ACC112 (cell line): ENCODE measurements around the gene UNC45B.
"Not testable (repeated sequence)": the region's sequence is repeated elsewhere in the genome, so short reads cannot be mapped to it uniquely, and the experiment has no call there.

ENCODE experiments used
- H2AFZ ChIP-seq: fragments of 200-600 bp; sonication (generic); one replicate; pipeline ENCODE4 v1.6.0; 2017; ENCODE audit warnings: antibody characterized with exemption, low read length; ENCODE audit not compliant: unreplicated experiment
- H3K27ac ChIP-seq: fragments of 200-600 bp; sonication (generic); 2 replicates; pipeline ENCODE4 v1.5.1; 2014; ENCODE audit warnings: low read depth, mild to moderate bottlenecking, antibody characterized with exemption, low read length, moderate library complexity
- H3K27me3 ChIP-seq: fragments of 200-600 bp; sonication (generic); 2 replicates; pipeline ENCODE4 v1.6.1; 2014; ENCODE audit warnings: mild to moderate bottlenecking, antibody characterized with exemption, low read length, moderate library complexity, mixed read lengths; ENCODE audit not compliant: insufficient read depth
- H3K36me3 ChIP-seq: fragments of 200-600 bp; sonication (generic); 2 replicates; pipeline ENCODE4 v1.6.1; 2016; ENCODE audit warnings: mild to moderate bottlenecking, antibody characterized with exemption, low read length, moderate library complexity, mixed read lengths; ENCODE audit not compliant: insufficient read depth
- H3K4me1 ChIP-seq: fragments of 200-600 bp; sonication (generic); one replicate; pipeline ENCODE4 v1.6.1; 2016; ENCODE audit warnings: low read length, mixed read lengths; ENCODE audit not compliant: insufficient read depth, unreplicated experiment, control insufficient read depth
- H3K4me3 ChIP-seq: fragments of 200-600 bp; sonication (generic); 2 replicates; pipeline ENCODE4 v1.5.1; 2014; ENCODE audit warnings: mild to moderate bottlenecking, low read depth, low read length
- H3K79me2 ChIP-seq: fragments of 200-600 bp; sonication (generic); one replicate; pipeline ENCODE4 v1.6.0; 2016; ENCODE audit warnings: low read length; ENCODE audit not compliant: control insufficient read depth, unreplicated experiment, insufficient read depth

The UNC45B gene

DNA sequence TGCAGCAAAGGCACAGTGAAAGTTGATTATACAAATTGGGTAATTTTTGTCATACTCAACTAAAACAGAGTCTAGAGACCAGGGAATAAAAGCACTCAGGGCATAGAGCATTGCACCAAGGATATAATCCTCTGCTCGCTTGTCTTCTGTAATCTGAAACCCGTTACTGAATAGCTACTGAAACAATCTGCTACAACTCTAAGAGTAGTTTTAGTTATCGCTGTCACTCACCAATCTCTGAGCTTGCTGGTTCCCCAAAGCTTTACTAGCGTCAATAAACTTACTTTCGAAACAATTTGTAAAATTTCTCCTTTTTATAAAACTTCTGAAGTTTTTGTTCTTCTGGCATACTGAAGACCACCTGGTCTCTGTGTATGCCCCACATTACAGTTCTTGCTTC, 69.5 kb downstream of the UNC45B start:
- Histone ChIP-seq H3K4me3 (no peak overlapping the region), H3K4me1 (no peaks in the 10 kb centered on the region), H3K79me2 (no peaks in the 10 kb centered on the region), H2AFZ (no peak overlapping the region), H3K36me3 (no peaks in the 10 kb centered on the region), H3K27ac (no peak overlapping the region), H3K27me3 (peaks cover 33% of the 10 kb centered on the region)

DNA sequence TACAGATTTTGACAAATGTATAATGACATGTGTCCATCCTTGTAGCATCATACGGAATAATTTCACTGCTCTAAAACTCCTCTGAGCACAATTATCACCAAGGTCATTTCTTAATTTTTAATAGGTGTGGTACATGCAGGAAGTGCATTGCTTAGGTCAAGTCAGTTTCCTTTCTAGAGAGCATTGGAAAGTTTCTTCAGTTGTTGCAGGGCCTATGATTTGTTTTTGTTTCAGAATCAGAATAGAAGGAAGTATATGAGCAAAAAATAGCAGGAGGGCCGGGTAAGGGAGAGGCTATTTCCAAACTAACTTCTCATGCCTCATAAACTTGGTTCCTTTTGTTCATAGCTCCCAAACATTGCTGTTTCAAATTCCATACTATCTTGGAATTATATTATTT, 71.3 kb downstream of the UNC45B start:
- no peak overlapping the region for H3K27ac ChIP-seq
- no peaks in the 10 kb centered on the region for H3K4me1 ChIP-seq
- H3K4me3 ChIP-seq, result no peak overlapping the region
- H3K36me3 ChIP-seq, result no peaks in the 10 kb centered on the region
- H3K27me3 ChIP-seq, result peaks cover 22% of the 10 kb centered on the region
- H3K79me2 ChIP-seq, result no peaks in the 10 kb centered on the region
- no peak overlapping the region for H2AFZ ChIP-seq

GRCh38 chr17:35222452-35222851, 74.8 kb downstream of the UNC45B start:
- Histone ChIP-seq H3K4me3 (no peak overlapping the region), H3K36me3 (no peaks in the 10 kb centered on the region), H2AFZ (no peak overlapping the region), H3K79me2 (no peaks in the 10 kb centered on the region), H3K27me3 (peaks cover 4% of the 10 kb centered on the region; the same call in 1 of the 2 replicates), H3K27ac (no peak overlapping the region), H3K4me1 (no peaks in the 10 kb centered on the region)

DNA sequence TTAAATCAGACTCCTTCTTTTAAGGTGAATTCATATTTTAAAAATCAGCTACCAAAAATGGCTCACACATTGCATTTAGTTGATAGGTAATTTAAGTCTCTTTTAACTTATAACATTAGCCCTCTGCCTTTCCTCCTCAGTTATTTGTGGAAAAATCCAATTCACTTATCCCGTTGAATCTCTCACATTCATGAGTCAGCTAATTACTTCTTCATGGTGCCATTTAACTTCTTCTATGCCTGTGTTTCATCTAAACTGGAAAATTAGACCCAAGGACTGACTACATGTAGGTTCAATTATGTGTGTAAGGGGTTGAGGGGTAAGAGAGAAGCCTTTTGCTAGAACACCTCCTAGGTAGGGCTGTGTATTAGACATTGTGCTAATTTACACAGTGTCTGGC, 76.8 kb downstream of the UNC45B start:
- H2AFZ ChIP-seq, result no peak overlapping the region
- H3K36me3 ChIP-seq, result no peaks in the 10 kb centered on the region
- H3K27me3 ChIP-seq, result peaks cover 5% of the 10 kb centered on the region; the same call in 1 of the 2 replicates
- H3K79me2 ChIP-seq, result no peaks in the 10 kb centered on the region
- H3K27ac ChIP-seq, result no peak overlapping the region
- no peak overlapping the region for H3K4me3 ChIP-seq
- no peaks in the 10 kb centered on the region for H3K4me1 ChIP-seq

GRCh38 chr17:35227546-35227945, 79.9 kb downstream of the UNC45B start:
- Histone ChIP-seq H3K36me3 (no peaks in the 10 kb centered on the region), H3K27ac (no peak overlapping the region), H3K79me2 (no peaks in the 10 kb centered on the region), H3K27me3 (peaks cover 12% of the 10 kb centered on the region), H3K4me3 (no peak overlapping the region), H3K4me1 (no peaks in the 10 kb centered on the region), H2AFZ (no peak overlapping the region)

GRCh38 chr17:35229638-35230037, 82.0 kb downstream of the UNC45B start:
- peaks cover 12% of the 10 kb centered on the region for H3K27me3 ChIP-seq
- H3K4me3 ChIP-seq, result no peak overlapping the region
- no peaks in the 10 kb centered on the region for H3K79me2 ChIP-seq
- no peaks in the 10 kb centered on the region for H3K4me1 ChIP-seq
- H3K27ac ChIP-seq, result no peak overlapping the region
- H2AFZ ChIP-seq, result no peak overlapping the region
- no peaks in the 10 kb centered on the region for H3K36me3 ChIP-seq

- H3K27me3 ChIP-seq, H3K79me2 ChIP-seq, H3K36me3 ChIP-seq: not testable (repeated sequence)
These were observed 86.7 kb downstream of the UNC45B start for GRCh38 chr17:35234315-35234714.

DNA sequence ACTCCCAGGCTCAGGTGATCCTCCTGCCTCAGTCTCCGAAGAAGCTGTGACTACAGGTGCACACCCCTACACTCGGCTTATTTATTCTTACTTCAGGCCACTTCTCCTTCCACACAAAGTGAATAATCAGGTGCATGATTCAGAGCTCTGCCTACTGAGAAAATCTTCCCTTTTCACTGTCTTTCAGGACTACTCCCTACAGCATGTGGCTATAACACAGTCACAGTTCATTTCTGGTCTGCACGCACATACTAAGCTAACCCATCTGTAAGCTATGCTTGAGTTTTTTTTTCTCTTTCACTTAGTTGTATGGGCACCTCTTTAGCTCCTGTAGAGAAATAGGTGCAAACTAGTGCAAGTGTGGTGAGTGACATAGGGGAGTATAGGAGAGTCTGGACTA, 87.7 kb downstream of the UNC45B start:
- Histone ChIP-seq H3K27ac (no peak overlapping the region), H3K79me2 (no peaks in the 10 kb centered on the region), H3K4me1 (peaks cover 16% of the 10 kb centered on the region), H3K36me3 (no peaks in the 10 kb centered on the region), H3K4me3 (no peak overlapping the region), H2AFZ (no peak overlapping the region), H3K27me3 (peaks cover 2% of the 10 kb centered on the region)

More at GRCh38 chr17:35234315-35234714, 86.7 kb downstream of the UNC45B start:
- not testable (repeated sequence) for H3K4me3 ChIP-seq, H3K4me1 ChIP-seq, H3K27ac ChIP-seq, H2AFZ ChIP-seq

DNA sequence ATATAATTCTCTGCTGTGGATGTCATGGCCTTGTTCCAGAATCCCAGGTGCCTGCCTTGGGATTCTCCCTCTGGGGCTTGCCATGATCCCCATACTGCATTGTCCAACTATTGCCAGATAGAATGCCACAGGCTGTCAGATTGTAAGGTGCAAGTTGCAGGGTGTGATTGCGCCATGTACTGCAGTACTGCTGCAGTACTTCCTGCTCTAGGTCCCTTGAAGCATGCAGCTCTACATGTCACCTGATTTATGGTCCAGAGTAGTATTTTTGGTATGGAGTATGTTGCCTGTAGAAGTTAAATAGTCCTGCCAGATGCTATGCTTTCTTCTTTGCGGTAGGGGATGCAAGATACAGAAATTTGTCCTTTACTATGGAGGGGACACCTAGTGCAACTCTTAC, 88.3 kb downstream of the UNC45B start:
- H2AFZ ChIP-seq, result no peak overlapping the region
- no peaks in the 10 kb centered on the region; the same call in 1 of the 2 replicates for H3K27me3 ChIP-seq
- no peak overlapping the region for H3K4me3 ChIP-seq
- H3K36me3 ChIP-seq, result no peaks in the 10 kb centered on the region
- H3K27ac ChIP-seq, result no peak overlapping the region
- no peaks in the 10 kb centered on the region for H3K79me2 ChIP-seq
- peaks cover 16% of the 10 kb centered on the region for H3K4me1 ChIP-seq

- H3K4me3 ChIP-seq, result no peak overlapping the region
- no peaks in the 10 kb centered on the region for H3K36me3 ChIP-seq
- H3K79me2 ChIP-seq, result peaks cover 3% of the 10 kb centered on the region
These were observed 89.2 kb downstream of the UNC45B start for GRCh38 chr17:35236821-35237220.

GRCh38 chr17:35238821-35239220, 91.2 kb downstream of the UNC45B start:
- H3K27ac ChIP-seq, result peak overlapping the region; percentile 44; the same call in 1 of the 2 replicates
- no peaks in the 10 kb centered on the region for H3K36me3 ChIP-seq
- no peak overlapping the region for H2AFZ ChIP-seq
- peak overlapping the region; percentile 0; the same call in 1 of the 2 replicates for H3K4me3 ChIP-seq
- H3K79me2 ChIP-seq, result peaks cover 18% of the 10 kb centered on the region
- H3K4me1 ChIP-seq, result peaks cover 19% of the 10 kb centered on the region
- no peaks in the 10 kb centered on the region for H3K27me3 ChIP-seq

More at GRCh38 chr17:35236821-35237220, 89.2 kb downstream of the UNC45B start:
- H3K27ac ChIP-seq, result no peak overlapping the region
- no peaks in the 10 kb centered on the region for H3K27me3 ChIP-seq
- peaks cover 18% of the 10 kb centered on the region for H3K4me1 ChIP-seq
- no peak overlapping the region for H2AFZ ChIP-seq
